ENCODE results near the gene DMAP1.
"Not testable (repeated sequence)": the region's sequence is repeated elsewhere in the genome, so short reads cannot be mapped to it uniquely, and the experiment has no call there.

Gene DMAP1, protein sequence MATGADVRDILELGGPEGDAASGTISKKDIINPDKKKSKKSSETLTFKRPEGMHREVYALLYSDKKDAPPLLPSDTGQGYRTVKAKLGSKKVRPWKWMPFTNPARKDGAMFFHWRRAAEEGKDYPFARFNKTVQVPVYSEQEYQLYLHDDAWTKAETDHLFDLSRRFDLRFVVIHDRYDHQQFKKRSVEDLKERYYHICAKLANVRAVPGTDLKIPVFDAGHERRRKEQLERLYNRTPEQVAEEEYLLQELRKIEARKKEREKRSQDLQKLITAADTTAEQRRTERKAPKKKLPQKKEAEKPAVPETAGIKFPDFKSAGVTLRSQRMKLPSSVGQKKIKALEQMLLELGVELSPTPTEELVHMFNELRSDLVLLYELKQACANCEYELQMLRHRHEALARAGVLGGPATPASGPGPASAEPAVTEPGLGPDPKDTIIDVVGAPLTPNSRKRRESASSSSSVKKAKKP

DNA sequence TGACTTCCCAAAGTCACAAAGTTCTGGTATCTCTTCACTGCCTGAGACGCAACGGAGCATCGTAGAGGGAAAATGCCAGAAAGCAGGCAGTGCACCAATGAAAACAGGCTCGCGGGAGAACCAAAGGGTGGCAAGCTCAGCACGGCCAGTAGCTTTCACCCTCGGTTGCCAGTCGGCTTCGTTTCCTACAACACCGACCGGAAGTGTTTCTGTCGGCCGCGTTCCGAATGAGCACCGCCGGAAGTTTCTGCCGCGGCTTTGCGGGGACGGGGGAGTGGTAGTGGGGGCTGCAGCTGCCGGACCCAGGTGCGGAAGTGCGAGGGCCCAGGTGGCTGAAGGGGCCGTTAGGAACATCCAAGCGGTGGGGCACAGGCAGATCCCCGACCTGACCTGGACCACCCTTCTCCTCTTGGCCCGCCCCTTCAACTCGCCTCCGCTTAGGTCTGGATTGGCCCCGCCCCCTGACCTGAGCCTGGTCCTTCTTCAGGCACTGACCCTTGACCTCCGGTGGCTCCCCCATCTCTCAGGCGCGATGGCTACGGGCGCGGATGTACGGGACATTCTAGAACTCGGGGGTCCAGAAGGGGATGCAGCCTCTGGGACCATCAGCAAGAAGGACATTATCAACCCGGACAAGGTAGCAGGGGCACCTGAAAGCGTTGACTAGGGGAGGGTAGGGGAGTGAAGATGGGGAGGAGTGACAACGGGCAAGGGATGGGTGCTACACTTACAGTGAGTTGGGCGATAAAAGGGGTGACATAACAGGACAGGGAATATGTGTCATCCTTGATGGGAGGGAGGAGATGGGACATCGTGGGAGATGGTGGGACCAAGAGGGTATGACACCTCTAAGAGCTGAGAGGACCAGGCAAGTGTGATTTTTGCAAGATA lies at the start of gene DMAP1:
TSS of gene DMAP1 (plus strand) at position 250 of the 891 bp plus-strand sequence. CDS start at position 533, 283 bp downstream.
- peak; percentile 85 for DNase-seq

DNA sequence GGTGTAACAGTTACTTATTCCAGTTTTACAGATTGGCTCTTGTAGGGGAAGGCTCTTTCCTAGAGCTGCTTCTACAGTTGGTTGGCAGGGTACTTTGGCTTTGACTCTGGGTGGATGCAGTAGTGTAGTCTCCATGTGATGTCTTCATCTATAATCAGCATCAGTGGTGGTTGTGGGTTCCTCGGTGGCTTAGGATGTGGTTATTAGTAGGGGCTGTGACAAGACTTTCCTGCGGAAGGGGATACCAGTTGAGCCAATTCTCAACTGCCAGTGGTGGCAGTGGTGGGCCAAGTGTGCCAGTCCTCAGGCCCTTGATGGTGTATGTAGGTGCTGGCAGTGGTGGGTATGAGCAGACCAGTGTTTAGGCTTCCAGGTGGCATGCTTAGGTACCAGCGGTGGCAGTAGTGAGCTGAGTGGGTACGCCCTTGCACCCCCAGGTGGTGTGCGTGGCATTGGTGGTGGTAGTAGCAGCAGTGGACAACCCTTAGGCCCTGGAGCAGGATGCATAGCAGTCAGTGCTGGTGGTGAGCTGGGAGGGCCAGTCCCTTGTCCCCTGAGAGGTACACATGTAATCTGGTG lies 44.7 kb upstream of the DMAP1 start:
- no peak for DNase-seq

DNA sequence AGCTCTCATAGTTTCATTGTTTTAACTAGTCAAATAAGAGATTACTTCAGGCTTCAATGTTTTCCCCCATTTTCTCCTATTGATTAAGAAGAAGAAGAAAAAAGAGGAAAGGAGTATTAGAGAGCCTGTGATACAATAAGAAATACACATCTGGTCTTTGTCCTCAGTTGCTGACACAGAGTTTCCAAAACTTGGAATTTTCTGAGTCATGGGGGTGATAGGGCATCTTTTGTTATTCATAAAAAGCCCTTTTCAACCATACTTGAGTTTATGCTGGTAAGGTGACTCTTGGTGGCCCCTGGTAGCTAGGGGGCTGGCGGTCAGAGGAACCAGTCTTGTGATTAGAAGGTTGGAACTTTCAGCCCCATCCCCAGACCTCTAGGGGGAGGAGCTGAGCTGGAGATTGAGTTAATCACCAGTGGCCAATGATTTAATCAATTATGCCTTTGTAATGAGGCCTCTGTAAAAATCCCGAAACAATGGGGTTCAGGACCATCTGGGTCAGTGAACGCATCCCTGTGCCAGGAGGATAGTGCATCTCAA lies 42.9 kb upstream of the DMAP1 start:
- no peak for DNase-seq

DNA sequence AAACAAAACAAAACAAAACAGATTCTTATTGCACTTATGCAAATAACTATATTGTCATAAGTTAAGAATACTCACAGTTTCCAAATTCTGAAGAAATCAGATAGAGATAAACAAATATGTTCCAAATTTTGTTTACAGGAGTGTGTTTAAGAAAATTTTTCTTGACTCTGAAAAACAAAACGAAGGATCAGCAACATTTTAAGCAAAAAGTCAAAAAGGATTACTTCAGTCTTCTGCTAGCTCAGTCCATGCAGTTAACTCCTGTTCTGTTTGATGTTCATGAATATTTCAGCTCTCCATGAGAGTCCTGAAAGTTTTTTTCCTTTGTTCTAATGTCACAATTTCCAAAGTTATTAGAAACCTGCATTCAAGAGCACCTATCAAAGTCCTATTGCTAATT lies 38.6 kb upstream of the DMAP1 start:
- no peak for DNase-seq

DNA sequence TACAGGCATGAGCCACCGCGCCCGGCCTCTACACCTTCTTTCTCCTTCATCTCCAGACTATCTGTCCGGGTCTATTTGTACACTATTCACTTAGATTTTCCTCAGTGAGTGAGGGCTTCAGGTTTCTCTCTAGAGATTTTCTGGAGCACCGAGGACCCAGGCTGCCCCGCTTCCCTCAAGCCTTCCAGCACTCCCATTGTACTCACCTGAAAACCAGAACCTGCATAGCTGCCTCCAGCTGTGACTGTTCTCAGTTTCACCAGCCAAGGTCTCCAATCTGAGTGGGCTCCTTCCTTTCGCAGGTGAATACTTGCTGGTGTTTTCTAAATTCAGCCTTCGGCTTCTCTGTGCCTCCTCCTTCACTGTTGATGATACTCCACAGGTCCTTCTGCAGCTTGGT lies 12.9 kb upstream of the DMAP1 start:
- no peak for DNase-seq

DNA sequence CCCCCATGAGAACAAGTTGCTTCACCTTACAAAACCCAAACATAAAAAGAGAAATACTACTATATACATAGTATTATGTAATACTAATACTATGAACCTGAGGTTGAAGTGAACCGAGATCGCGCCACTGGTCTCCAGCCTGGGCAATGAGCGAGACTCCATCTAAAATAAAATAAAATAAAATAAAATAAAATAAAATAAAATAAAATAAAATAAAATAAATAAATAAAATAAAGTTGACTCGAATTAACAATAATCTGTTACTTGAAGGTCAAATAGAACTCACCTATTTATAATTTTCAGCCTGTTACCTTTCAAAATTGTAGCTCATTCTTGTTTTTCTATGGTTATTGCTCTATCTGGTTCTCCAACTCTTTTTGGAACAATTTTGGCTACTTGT lies 6.7 kb upstream of the DMAP1 start:
- DNase-seq: not testable (repeated sequence)

DNA sequence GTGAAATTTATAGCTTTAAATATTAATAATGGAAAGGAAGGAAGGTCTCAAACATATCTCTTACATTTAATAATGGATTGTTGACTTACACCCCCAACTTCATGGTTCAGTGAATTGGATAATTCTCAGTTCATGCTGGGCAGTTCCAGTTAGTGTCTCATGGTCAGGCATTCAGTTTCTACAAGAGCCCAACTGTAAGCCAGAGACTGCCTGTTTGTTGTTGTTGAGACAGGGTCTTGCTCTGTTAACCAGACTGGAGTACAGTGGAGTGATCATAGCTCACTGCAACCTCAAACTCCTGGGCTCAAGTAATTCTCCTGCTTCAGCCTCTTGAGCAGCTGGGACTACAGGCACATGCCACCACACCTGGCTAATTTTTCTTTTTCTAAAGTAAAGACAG lies 5.0 kb upstream of the DMAP1 start:
- no peak for DNase-seq

DNA sequence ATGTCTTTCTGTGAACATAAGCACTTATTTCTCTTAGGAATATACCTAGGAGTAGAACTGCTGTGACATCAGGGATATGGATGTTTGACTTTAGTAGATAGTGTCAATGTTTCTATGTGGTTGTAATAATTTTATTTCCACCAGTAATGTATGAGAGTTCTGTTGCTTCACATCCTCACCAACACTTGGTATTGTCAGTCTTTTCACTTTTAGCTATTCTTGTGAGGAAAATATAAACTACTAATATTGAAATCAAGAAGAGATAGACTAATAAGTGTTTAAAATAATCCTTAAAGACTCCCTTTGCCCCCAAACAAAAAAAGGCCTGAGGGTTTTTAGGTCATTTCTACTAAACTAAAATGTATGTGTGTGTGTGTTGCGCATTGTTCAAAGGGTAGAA lies 2.7 kb upstream of the DMAP1 start:
- no peak for DNase-seq

DNA sequence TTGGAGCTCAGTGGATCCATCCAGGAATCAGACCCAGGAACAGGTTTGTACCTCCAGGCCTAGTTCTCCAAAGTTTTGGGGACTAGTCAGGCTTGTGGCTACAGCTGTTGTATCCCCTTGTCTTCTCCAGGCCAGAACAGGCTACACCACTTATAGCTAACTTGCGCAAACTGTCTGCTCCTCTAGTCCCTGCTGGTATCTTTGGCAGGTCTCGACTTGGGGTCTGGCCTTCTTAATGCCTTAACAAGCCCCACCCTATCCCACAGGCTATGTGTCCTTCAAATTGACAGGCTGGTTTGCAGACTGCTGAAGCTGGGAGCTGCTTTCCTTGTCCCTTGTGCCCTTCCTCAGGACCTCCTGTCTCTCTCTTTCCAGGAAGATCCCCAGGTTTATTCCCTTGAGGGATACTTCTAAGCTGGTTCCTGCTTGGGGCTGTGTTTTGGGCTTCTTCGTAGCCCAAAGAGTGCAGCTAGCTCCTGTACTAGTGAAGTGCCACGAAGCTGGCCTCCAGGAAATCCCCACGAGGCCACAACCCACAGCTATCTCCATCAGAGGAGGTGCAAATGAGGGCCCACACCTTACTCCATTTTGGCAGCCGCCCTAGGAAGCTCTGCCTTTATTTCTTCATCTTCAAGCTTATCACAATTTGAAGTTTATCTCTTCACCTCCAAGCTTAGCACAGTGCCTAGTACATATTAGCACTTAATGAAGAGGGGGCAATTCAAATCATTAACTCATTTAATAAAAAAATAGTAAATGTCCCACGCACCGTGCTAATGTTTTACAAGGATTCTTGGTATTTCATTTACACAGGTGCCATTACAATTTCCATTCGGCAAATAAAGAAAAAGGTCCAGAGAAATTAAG lies 683 bp upstream of the DMAP1 start:
- peak; percentile 45 for DNase-seq

DNA sequence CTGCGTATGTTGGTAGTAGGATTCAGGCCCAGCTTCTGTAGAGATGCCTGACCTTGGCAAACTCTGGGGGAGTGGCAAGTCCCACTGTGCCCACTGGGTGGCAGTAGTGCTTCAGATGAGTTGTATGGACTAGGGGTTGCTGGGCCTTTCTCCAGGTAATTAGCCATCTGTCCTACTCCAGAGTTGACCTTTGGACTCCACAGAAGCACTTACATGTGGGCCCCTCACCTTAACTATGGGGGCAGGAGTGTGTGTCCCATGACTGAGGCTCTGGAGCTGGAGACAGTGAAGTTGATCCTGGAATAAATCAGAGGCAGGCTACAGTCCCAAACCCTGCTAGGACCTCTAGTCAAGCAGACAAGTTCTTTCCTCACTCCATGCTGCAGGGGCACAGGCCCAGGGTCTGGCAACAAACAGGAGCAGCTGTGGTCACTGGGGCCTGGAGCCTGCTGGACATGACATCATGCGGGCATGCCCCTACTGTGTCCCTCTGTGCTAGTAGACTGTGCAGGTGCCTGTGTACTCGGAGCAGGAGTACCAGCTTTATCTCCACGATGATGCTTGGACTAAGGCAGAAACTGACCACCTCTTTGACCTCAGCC lies 4.6 kb downstream of the DMAP1 start:
- peak; percentile 79 for DNase-seq

DNA sequence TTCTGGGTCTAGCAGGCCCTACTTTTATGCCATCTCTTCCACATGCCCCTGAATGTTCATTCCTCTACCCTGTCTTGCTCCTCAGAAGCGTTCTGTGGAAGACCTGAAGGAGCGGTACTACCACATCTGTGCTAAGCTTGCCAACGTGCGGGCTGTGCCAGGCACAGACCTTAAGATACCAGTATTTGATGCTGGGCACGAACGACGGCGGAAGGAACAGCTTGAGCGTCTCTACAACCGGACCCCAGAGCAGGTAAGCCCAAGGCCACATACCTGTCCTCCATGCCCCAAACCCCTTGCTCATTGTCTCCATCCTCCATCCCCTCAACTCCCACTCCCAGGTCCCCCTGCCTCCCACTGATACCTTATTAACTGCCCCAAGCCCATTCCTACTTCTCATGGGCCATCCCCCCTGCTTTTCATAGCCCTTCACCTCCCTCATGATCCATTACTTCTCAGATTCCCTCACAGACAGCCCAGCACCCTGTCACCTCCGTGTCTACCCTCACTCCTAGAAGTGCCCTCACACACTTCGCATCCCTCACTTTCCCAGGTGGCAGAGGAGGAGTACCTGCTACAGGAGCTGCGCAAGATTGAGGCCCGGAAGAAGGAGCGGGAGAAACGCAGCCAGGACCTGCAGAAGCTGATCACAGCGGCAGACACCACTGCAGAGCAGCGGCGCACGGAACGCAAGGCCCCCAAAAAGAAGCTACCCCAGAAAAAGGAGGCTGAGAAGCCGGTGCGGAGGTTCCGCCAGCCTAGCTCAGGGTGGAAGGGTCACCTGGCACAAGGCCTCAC lies 5.4 kb downstream of the DMAP1 start:
- no peak for DNase-seq

DNA sequence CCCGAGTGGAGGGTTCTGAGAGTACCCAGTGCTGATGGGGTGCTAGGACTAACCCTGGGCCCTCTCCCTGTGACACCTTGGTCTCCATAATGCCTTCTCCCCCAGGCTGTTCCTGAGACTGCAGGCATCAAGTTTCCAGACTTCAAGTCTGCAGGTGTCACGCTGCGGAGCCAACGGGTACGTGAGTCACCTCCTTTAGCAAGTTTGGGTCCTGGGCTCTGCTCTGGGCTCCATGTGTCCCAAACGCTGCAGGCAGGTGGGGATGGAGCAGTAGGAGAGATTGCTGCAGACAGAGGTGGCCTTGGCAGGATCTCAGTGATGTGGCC lies 6.0 kb downstream of the DMAP1 start:
- DNase-seq: no peak

DNA sequence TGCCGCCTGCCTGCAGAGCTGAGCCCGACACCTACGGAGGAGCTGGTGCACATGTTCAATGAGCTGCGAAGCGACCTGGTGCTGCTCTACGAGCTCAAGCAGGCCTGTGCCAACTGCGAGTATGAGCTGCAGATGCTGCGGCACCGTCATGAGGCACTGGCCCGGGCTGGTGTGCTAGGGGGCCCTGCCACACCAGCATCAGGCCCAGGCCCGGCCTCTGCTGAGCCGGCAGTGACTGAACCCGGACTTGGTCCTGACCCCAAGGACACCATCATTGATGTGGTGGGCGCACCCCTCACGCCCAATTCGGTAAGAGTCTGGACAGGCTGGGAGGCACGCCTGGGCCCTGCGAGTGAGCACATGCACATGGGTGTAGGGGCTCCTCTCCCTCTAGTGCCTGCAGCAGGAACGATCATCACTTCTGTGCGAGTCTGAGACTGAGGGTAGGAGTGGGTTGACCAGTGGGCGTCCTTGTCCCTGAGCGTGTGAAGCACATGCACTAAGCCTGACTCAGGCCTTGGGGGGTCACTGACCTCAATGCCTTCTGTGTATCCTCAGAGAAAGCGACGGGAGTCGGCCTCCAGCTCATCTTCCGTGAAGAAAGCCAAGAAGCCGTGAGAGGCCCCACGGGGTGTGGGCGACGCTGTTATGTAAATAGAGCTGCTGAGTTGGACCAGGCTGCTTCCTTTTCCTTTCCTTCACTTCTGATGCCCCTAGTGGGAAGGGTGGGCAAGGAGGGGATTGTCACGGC lies 6.9 kb downstream of the DMAP1 start:
- DNase-seq: no peak

DNA sequence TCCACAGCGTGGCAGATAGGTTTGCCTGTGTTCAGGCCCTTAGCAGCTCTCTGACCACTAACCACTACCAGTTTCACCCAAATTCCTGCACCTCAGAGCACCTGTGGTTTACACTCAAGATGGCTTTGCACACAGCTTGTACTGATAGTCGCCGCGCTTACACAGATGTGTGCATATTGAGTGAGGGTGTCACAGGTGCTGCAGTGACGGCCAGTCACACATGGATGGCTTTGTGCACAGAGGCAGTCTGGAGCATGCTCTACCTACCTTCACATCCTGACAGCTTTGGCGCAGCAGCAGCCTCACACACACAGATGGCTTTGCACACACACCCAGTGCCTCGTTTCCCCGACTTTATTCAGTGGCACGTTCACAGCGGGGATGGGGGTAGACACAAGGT lies 7.5 kb downstream of the DMAP1 start:
- no peak for DNase-seq

DNA sequence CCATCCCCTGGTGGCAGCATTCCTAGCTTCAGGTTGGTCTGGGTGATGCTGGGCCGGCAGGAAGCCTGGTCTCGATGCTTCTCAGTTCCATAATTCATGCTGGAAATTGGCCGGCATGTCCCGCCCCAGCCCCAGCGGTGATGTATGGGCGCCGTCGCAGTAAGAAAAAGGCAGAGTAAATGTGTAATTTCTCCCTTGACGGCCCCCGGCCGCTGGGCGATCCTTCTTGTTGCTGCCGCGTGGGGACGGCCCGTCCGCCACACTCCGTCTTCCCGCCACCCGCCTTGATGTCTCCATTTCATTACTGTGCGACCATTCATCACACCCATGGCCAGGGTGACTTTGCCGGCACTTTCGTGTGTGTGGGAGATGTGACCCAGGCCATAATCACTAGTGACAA lies 8.5 kb downstream of the DMAP1 start:
- DNase-seq: no peak

DNA sequence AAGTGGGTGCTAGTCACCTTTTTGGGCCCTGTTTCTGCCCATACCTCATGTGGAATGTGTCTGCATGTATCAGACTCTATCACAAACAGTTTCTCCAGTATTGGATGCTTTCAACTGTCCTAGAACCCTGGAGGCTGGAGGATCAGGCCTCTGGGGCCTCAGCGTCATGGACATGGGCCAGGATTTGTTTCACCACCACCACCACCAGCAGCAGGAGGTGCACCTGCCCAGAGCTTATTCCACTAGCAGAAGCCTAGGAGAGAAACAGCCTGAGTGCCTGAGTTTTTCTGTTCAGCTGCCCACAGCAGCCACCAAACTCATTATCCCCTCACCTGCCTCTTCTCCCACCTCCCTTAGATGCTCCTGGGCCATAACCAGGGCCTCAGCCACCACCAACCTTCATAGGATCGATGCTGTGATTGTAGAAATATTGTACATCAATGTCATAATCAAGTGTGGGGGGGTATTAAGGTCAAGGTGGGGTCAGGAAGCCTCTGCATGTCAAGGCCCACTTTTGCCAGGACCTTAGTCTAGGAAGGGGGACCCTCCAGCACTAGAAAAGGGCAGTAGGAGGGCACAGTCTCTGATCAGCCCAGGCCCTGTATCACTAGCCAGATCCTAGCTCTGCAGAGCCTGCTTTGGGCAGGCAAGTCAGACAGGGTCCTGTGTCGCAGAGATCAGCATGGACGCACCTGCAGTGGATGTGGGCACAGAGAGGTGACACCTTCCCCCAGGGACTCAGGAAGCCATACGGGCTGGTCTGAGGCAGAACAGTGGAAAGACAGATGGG lies 9.3 kb downstream of the DMAP1 start:
- DNase-seq: no peak

DNA sequence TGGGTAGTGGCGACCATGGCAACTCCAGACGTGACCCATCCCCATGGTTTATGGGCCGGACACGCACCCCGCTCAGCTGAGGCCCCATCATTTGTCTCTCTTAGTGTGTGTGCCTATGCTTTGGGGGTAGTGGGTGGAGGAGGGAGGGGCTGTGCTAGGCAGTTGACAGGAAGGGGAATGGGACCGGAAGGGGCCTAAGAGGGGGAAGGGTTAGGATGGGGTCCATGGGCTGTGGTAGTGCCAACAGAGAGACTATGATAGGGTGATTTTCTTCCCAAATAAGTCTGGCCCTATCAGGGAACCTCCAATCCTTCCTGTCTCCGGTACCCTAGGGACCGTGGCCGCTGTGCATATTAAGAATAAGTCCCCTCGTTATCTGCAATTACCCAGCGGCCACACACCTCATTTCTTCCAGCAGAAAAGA lies 9.9 kb downstream of the DMAP1 start:
- no peak for DNase-seq

DNA sequence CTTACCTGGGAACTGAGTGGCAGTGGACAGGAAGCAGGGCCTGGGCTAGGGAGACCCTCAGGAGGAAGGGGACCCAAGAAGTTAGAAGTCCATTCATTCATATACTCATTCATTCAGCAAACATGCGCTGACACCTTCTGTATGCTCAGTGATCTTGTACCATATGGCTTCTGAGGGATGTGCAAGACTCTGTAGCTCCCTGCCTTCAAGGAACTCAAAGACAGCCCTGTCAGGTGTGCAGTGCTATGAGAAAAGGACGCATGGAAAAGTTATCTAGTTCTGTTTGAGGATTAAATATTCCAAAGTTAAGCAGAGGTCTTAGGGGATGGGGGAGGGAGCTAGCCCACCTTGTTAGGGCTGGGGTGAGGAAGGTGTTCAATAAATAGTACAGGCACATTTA lies 12.5 kb downstream of the DMAP1 start:
- DNase-seq: no peak

DNA sequence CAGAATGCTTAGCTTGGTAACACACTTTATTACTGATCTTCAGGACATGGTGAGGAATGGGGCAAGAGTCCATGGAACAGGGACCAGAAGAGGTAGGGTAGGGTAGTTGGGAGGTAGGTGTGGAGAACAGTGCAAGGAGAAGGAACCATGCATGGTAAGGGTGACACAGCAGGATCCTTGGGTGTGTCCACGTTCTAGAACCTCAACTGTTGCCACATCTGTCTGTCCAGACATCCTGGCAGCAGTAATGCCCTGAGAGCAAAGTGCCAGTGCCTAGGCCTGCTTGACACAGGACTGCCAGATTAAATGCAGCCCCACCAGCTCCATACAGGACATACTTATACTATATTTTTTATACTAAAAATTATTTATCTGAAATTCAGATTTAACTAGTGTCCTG lies 13.9 kb downstream of the DMAP1 start:
- DNase-seq: no peak

DNA sequence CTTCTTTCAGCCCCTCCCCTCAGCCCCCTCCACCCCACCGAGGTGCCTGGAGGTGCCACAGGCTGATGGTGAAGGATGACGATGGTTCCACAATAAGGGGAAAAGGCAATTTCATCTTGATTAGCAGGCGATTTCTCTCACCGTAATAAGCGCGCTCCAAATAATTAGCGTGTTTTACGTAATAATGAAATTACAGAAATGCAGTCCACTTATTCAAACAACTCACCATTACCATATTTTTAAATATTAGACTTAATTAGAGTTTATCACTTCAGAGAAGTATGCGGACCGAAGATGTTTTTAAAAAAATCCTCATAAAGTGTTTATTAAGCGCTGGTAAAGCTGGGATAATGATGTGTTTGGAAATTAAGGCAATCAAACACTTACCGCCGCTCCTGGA lies 14.9 kb downstream of the DMAP1 start:
- DNase-seq: no peak

Measured in activated naive CD4-positive, alpha-beta T cell treated with Interleukin-2 at 50 U/mL for 16 hours (primary cell).